ENCODE measurements around the gene CDK11B. TPM values are rescaled to one million over a fixed set of nuclear protein-coding genes. Genes with fewer than 3 reads are reported as not detected.
A peak's percentile ranks its signal among the peaks of the same experiment; 100 is the strongest.
"Not testable (repeated sequence)": the region's sequence is repeated elsewhere in the genome, so short reads cannot be mapped to it uniquely, and the experiment has no call there.

Gene CDK11B
- total and polyA plus RNA-seq, 2 donors from 2014 or later: 13.9 to 24.0 TPM

GRCh38 chr1:1692714-1693647 is 34.2 kb upstream of the CDK11B start, which contains the start of gene SLC35E2B:
TSS of gene SLC35E2B (minus strand) at chr1:1692795. CDS start at chr1:1676699, 16,096 bp downstream.
- H3K4me1 ChIP-seq (ENCODE audit: control insufficient read depth in 2 of 3, insufficient read depth in 2 of 3, low read depth in 1 of 3, low read length in 3 of 3); H3K9me3 ChIP-seq (ENCODE audit: control insufficient read depth in 2 of 3, insufficient read depth in 1 of 3, low read length in 3 of 3); intact Hi-C loops (cut with DNase I); H3K9ac ChIP-seq (ENCODE audit: low read length in 3 of 3); H3K36me3 ChIP-seq (ENCODE audit: control insufficient read depth in 2 of 3, insufficient read depth in 3 of 3, low read length in 3 of 3); H3K27me3 ChIP-seq (ENCODE audit: control insufficient read depth, insufficient read depth, low read length); FAIRE-seq: not testable (repeated sequence)
- peak; percentile 92 to 98 (median 97) for DNase-seq
- peak; percentile 9 for TF ChIP-seq CTCF (IDR thresholded peaks at IDR 0.05; ENCODE audit: borderline replicate concordance, extremely low read depth, insufficient read depth)
- Histone ChIP-seq H3K27ac (ENCODE audit: low read depth in 2 of 2, low read length in 2 of 2) (peak within 1 kb of the TSS; percentile 89 to 91), H3K4me3 (ENCODE audit: low read length in 3 of 3) (peak within 1 kb of the TSS in 1 of 3 donors; percentile 44)

- FAIRE-seq; intact Hi-C loops (cut with DNase I); H3K27me3 ChIP-seq (ENCODE audit: control insufficient read depth, insufficient read depth, low read length); H3K9ac ChIP-seq (ENCODE audit: low read length in 3 of 3); H3K36me3 ChIP-seq (ENCODE audit: control insufficient read depth in 2 of 3, insufficient read depth in 3 of 3, low read length in 3 of 3); H3K9me3 ChIP-seq (ENCODE audit: control insufficient read depth in 2 of 3, insufficient read depth in 1 of 3, low read length in 3 of 3); H3K4me1 ChIP-seq (ENCODE audit: control insufficient read depth in 2 of 3, insufficient read depth in 2 of 3, low read depth in 1 of 3, low read length in 3 of 3): not testable (repeated sequence)
- DNase-seq: peak; percentile 42 to 86 (median 84)
- peak overlapping the region in 1 of 3 donors; percentile 44 for H3K4me3 ChIP-seq (ENCODE audit: low read length in 3 of 3)
- peak overlapping the region; percentile 89 to 91 for H3K27ac ChIP-seq (ENCODE audit: low read depth in 2 of 2, low read length in 2 of 2)
Measured at GRCh38 chr1:1692324-1692713, 33.5 kb upstream of the CDK11B start.

- H3K9ac ChIP-seq (ENCODE audit: low read length in 3 of 3); H3K36me3 ChIP-seq (ENCODE audit: control insufficient read depth in 2 of 3, insufficient read depth in 3 of 3, low read length in 3 of 3); H3K9me3 ChIP-seq (ENCODE audit: control insufficient read depth in 2 of 3, insufficient read depth in 1 of 3, low read length in 3 of 3); FAIRE-seq; H3K4me1 ChIP-seq (ENCODE audit: control insufficient read depth in 2 of 3, insufficient read depth in 2 of 3, low read depth in 1 of 3, low read length in 3 of 3); intact Hi-C loops (cut with DNase I); DNase-seq; H3K4me3 ChIP-seq (ENCODE audit: low read length in 3 of 3); H3K27ac ChIP-seq (ENCODE audit: low read depth in 2 of 2, low read length in 2 of 2); H3K27me3 ChIP-seq (ENCODE audit: control insufficient read depth, insufficient read depth, low read length): not testable (repeated sequence)
Measured at GRCh38 chr1:1691443-1691842, 32.6 kb upstream of the CDK11B start.

- FAIRE-seq: not testable (repeated sequence)
Measured at GRCh38 chr1:1689526-1689925, 30.7 kb upstream of the CDK11B start.

GRCh38 chr1:1687846-1688245 is 29.0 kb upstream of the CDK11B start:
- no peaks in the 10 kb centered on the region for H3K27me3 ChIP-seq (ENCODE audit: control insufficient read depth, insufficient read depth, low read length)
- DNase-seq: peak in 1 of 5 donors; percentile 36
- no peaks in the 10 kb centered on the region for H3K9me3 ChIP-seq (ENCODE audit: control insufficient read depth in 2 of 3, insufficient read depth in 1 of 3, low read length in 3 of 3)
- no peak overlapping the region for H3K27ac ChIP-seq (ENCODE audit: low read depth in 2 of 2, low read length in 2 of 2)
- H3K4me3 ChIP-seq (ENCODE audit: low read length in 3 of 3): no peak overlapping the region
- no peak for FAIRE-seq
- intact Hi-C loops (cut with DNase I): no loop called here
- no peak overlapping the region for H3K9ac ChIP-seq (ENCODE audit: low read length in 3 of 3)
- H3K4me1 ChIP-seq (ENCODE audit: control insufficient read depth in 2 of 3, insufficient read depth in 2 of 3, low read depth in 1 of 3, low read length in 3 of 3): peaks cover 0 to 2% (median 0%) of the 10 kb centered on the region in 3 donors
- no peak for TF ChIP-seq CTCF (IDR thresholded peaks at IDR 0.05; ENCODE audit: borderline replicate concordance, extremely low read depth, insufficient read depth)
- H3K36me3 ChIP-seq (ENCODE audit: control insufficient read depth in 2 of 3, insufficient read depth in 3 of 3, low read length in 3 of 3): no peaks in the 10 kb centered on the region

More at GRCh38 chr1:1689526-1689925, 30.7 kb upstream of the CDK11B start:
- DNase-seq; H3K27ac ChIP-seq (ENCODE audit: low read depth in 2 of 2, low read length in 2 of 2); H3K9me3 ChIP-seq (ENCODE audit: control insufficient read depth in 2 of 3, insufficient read depth in 1 of 3, low read length in 3 of 3); H3K9ac ChIP-seq (ENCODE audit: low read length in 3 of 3); H3K4me1 ChIP-seq (ENCODE audit: control insufficient read depth in 2 of 3, insufficient read depth in 2 of 3, low read depth in 1 of 3, low read length in 3 of 3); H3K27me3 ChIP-seq (ENCODE audit: control insufficient read depth, insufficient read depth, low read length); intact Hi-C loops (cut with DNase I); H3K36me3 ChIP-seq (ENCODE audit: control insufficient read depth in 2 of 3, insufficient read depth in 3 of 3, low read length in 3 of 3); H3K4me3 ChIP-seq (ENCODE audit: low read length in 3 of 3): not testable (repeated sequence)

Measured in kidney (tissue), 14 donors.